ENCODE measurements around the gene PSD2.
A peak's percentile ranks its signal among the peaks of the same experiment; 100 is the strongest.

PSD2 gene

DNA sequence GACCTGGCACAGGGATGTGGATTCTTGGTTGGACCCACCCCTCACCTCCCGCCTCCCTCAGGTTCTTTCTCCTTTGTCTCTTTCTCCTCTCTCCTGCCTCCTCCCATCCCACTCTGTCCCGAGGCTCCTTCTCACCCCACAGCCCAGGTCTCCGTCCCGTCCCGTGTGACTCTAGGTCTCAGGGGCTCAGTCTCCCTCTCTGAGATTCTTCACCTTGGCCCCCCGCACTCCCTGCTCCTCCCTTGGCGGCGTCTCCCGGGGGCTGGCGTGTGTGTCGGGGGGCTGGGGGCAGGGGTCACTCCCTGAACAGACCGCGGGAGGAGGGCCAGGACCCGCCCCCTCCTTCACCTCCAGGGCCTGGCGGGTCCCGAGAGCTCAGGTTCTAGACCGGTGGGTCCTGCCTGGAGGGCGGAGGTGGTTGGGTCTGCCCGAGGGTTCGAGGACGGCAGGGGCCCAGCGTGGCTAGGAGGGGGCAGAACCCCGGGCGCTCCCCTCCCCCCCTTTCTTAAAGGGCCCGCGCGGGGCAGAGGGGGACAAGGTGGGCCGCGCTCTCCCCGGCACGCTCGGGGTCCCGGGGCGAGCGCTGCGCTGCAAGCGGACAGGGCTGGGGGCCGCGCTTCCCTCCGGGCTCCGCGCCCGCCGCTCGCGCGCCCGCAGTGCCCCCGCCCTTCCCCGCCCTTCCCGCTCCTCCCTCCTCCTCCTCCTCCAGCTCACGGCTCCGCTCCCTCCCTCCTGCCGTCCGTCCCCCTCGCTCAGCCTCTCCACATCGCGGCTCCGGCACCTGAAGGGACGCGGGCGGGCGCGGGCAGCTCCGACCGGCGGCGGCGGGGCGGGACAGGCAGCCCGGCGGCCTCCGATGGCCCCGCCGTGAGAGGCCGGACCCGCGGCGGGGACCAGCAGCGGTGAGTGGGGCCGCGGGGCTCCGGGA lies at the start of gene PSD2:
Gene PSD2 (plus strand): TSS at position 735 of the 928 bp plus-strand sequence. CDS start 13,633 bp downstream, outside the sequence.
- no peak for DNase-seq

DNA sequence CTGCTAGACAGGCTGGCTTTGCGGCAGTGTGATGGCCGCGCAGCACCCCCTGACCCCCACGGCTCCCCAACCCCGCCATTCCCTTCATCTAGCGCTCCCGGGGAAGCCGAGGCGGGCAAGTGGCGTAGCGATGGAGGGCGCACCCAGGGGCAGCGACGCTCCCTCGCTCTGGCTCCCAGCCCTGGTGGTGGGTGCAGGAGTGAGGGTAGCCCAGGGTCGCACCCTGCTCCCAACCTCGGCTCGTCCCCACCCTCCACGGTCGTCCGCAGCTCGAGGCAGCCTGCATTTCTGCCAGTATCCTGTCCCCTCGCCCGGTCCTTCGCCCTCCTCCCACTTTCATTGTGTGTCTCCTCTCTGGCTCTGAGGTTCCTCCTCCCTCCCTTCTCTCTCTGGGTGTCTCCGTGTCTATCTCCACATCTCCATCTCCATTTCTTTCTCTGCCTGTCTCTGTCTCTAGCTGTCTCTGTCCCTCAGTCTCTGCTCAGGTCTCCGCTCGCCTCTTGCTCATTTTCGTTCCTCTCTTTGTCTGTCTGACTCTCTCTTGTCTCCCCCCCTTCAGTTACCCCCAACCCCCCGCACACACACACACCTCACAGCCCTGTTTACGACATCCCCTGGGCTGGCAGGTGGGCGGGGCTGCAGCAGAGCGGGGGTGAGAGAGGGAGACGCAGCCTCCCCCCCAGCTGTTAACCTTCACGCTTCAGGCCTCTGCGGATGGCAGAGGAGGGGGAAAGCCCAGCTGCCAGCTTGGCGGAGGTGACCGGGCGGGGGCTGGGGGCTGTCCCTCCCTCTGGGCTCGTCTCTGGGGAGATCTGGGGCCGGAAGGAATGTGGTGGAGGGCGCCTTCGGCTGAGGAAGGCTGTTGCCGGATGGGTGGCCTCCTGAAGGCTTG lies 48.7 kb upstream of the PSD2 start:
- DNase-seq: peak; percentile 94

DNA sequence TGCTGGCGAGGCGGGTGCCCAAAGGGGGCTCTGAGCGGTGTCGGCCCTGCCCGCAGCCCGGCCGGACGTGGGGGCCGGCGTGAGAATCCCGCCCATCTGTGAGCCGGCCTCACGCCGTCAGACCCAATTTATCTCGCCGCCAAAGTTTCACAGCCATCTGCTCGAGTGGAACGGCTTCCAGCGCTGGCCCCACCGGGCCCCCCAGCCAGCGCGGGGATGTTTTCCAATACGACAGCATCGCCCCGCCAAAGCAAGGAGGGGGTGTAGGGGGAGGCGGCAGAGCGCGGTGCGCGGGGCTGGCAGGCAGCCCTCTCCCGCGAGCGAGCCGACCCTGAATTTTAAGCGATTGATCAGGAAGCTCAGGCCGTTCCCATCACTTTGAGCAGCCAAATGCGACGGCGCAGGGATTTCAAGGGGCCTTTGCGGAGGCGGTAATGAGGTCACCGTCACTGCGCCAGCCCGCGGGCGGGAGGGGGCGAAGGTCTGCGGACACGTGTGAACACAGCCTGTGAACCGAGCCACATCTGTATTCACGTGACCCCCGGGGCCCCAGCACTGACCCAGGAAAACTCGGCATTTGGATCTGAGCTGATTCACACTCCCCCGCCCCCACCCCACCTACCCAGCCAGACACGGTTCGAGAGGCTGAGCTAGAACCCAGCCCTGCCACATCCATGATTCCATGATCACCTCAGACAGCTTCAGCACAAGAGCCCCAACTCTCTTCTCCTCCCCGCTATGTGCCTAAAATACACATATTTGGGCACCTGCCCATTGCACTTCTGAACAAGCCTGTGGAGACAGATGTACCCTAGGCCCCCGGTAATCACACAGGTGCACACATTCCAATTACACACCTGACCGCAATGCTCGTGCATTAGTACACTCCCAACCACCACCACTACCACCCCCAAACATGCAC lies 47.8 kb upstream of the PSD2 start:
- peak; percentile 69 for DNase-seq

DNA sequence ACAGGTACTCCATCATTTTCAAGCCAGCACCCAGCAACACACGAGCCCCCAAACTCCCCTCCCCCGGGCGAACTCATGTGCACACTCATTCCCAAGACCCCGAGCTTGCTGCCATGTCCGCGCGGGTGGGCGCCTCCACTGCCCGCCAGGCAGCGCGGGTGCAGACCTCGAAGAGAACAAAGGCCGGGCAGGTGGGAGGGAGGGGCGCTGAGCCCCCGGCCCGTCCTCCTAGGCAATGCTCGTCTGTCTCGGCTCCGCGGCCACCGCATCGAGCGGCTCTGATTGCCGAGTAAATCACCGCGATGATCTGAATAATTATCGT lies 47.1 kb upstream of the PSD2 start:
- DNase-seq: no peak

DNA sequence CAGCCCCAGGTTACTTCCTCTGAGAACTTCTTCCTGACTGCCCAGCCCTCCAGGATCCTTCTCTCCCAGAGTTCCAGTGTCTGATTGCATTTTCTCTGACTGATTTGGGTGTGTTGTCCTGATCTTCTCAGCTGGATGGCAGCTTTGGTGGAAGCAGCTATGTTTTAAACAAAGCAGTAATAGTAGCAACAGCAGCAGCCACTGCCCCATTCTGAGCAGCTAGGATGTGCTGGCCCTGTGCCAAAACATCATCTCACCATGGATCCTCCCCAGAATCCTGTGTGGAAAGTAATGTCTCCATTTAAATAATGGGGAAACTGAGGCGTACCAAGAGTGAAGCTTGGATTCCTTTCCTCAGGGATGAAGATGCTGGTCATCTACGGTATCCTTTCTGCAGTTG lies 46.4 kb upstream of the PSD2 start:
- DNase-seq: peak; percentile 19

DNA sequence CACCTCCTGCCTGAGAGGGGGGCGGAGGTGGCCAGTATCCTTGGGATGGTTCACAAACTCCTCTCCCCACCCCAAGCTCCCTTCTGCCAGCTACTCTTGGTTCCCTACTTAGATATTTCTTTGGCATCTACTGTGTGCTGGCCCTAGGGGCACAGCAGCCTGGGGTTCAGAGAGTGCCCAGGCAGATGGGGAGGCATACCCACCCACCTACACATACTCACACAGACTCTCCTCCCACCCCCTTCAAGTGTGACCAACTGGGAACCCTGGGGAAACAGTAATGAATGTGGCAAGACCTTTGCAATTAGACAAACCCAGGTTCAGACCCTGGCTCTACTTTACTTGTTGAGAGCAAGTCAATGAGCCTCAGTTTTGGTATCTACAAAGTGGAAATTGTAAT lies 44.4 kb upstream of the PSD2 start:
- no peak for DNase-seq

DNA sequence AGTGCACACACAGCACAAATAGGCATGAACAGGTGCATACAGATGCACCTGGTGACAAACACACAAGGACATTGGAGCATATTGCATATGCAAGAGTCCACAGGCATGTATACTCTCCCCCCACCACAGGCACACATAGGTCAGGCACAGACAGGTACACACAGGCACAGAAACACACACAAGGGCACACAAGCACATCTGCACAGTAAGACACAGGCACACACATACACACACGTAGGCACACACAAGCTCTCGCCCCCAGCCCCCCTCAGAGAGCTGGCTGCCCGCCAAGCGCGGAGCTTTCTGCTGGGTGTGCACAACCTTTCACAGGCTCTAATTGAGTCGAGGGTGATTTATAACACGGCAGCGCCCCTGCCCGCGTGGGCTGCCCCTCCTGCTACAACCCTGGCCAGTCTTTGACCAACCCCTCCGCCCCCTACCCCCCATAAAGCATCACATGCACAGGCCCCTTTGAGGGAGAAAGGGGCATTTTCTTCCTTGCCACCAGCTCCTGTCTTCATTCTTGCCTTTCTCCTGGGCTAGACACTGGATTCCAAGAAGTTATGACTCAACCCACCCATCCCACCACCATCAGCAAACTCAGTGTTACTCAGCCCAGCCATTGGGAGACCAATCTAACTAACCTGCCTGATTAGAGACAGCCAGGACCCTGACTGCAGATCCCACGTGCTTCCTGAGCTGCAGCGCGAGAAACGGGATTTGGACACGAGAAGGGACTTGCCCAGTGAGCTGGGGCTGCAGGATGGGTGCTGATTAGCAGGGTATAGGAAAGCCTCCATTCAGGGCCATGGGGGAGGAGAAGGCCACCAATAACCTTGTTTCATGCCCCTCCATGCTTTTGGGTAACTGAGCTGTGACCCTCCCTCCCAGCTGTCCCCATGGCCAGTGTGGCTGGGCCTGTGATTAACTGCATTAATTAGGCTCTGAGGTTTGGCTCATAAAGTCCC lies 42.8 kb upstream of the PSD2 start:
- peak; percentile 21 for DNase-seq

DNA sequence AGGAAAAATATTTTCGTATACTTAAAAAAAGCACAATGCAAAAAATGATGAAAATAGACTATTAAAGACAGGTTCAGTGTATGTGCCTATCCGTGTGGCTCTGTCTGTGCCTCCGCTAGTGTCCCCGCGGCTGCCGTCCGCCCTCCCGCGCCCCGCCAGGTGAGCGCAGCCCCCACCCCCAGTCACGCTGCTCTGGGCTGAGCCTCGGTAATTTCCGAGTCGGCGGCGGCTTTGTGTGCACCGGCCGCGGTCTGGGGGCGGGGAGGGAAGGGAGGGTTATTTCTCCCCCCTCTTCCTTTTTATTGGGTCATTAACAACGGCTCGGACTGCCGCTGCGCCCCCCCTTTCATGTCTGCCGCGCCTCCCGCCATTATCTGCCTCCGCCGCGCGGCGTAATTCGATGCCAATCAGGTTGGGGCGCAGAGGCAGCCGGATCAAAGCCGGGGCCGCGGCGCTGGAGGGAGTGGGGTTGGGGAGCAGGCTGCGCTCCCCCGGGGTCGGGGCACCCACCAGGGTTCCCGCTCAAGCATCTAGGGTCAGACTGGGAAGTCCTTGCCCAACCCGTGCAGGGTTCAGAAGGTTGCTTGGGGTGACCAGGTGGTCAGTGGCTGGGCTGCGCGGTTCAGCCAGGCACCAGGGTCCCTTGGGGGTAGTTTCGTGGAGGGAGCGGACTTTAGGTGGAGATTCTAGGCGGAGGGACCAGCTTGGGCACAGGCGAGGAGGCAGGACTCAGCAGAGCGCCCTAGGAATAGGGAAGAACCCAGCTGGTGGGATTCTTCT lies 39.5 kb upstream of the PSD2 start:
- DNase-seq: no peak

DNA sequence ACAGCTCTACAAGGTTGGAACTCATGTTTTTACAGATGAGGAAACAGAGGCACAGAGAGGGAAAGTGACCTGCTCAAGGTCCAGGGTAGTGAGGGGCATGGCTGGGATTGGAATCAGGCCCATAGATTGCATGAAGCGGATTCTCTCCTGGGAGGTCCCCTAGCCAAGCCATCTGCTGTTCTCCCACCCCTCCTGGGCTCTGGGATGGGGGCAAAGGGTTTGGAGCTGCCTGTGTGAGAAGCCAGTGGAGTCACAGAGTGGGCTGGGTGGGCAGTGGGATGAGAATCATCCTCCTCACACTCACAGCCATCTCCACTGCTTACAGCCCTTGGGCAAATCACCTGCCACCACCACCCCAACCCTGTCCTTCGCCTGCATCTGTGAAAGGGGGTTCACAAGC lies 38.6 kb upstream of the PSD2 start:
- no peak for DNase-seq

DNA sequence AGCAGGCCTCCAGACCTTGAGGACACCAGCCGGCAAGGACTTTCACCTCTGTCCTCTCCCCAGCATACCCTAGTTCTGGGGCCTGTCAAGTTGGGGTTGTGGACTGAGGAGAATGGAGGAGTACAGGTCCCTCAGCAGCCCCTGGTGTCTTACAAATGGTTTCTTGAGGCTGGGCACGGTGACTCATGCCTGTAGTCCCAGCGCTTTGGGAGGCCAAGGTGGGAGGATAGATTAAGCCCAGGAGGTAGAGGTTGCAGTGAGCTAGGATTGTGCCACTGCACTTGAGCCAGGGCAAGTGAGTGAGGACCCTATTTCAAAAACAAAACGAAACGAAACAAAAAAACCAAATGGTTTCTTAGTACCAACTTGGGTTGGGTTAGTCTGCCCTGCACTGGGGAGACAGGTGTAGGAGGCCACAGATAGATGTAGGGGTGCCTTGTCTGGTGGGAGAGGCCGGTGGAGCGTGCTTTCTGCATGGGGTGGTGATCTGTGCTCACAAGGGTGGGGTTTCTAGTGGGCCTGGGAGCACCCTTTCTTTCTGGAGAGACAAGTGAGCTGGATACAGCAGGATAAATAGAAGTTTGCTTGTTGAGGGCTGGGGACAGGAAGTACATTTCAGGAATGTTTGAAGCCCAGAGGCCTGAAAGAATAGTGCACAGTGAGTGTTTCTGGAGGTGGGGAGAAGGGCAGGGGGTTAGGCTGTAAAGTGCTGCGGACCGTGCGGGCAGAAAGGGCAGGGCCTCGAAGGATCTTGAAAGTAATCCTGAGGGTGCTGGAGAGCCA lies 37.7 kb upstream of the PSD2 start:
- no peak for DNase-seq

DNA sequence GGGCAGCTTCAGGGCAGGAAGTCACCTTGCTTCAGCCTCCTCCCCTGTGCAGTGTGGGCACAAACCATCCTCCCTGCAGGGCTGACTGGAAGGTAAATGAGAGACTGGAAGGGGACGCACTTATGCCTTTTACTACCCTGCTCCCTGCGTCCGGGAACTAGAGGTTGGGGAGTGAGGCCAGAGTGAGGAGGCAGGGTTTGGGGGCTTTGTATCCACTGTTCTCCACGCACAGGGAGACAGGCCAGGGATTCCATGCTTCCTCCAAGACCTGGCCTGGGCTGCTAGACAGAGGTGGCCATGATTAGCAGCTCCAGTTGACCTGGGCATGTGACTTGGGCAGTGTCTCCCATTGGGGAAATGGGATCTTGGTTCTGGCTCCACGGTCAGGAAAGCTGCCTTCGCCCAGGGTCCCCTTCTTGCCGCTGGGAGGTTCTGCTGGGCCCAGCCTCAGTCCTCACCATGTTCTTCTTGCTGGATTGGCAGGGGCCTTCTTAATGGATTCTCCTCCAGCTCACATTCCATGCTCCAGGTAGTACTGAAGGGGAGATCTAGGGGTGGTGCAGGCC lies 37.0 kb upstream of the PSD2 start:
- no peak for DNase-seq

DNA sequence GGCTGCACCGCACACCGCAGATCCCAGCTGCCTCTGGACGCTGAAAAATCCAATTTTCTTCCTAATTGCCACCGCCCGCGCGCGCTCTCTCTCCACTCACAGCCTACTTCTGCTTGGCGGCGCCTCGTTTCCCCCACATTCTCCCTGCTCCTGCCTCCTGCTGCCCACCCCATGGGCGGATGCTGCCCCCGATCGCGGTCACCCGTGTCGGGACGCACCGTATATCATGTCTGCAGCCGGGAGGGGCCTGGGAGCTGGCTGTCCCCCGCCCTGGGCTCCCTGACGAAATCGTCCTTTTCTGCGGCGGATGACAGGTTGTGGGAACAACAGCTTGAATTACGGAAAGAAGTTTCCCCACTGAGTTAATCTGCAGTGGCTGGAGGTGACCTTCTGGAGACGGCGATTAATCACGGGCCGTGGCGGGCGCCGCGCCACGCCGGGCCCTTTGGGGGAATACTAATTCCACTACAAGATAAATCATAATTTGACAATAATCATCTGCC lies 36.3 kb upstream of the PSD2 start:
- DNase-seq: no peak

DNA sequence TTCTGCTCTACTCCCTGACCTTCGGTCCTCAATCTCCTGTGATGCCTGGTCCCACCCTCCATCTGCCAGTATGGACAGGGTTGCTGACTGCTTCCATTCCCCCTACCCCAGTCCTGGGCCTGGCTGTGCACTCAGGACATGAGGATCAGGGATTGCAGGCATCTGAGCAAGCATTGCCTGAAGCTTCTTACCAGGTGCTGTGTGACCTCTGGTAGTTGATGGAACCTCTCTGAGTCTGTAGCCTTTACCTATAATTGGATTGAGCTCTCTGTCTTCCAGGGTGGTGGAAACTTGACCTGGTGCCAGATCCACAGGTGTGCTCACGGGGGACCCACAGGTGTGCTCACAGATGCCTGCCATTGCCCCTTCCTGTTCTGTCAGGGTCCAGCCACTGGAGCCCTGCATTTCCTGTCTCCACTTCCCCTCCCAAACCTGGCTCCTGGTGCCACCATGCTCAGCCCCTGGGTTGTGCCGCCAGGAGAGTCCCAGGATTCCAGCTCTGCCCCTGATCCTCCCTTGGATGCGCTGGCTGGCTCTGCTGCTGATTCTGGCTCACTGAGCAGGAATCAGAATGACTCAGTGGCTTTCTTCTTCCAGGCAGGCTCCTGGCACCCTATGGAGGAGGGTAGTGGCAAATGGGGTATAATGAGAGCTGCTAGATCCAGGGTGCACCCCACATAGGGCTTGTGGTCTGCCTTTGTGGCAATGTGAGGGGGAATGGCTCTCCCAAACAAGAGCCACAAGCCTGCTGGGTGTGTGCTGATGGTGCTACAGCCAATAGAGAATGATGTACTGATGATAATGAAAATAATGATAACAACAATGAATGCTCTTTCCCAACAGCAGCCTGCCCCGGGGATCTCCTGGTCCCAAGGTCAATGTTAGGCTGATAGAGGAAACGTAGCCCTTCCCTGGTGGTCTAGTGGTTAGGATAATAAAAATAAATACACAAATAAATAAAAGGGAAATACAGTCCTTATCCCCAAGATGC lies 35.2 kb upstream of the PSD2 start:
- no peak for DNase-seq

DNA sequence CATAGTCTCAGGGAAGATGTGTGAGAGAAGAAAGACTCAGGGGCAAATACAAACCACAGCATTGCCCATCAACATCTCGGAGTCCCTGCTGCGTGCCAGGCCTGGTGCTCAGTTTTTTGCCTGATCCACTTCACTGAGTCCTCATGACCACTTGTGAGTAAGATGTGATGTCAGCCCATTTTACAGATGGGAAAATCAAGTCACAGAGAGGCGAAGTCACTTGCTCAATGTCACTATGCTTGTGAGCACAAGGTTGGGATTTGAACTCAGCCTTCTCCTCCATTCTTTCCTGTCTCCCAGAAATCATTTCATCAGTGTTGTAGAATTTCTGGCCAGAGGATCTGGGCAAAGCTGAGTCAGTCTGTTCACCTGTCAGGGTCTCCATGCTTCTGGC lies 34.6 kb upstream of the PSD2 start:
- no peak for DNase-seq

DNA sequence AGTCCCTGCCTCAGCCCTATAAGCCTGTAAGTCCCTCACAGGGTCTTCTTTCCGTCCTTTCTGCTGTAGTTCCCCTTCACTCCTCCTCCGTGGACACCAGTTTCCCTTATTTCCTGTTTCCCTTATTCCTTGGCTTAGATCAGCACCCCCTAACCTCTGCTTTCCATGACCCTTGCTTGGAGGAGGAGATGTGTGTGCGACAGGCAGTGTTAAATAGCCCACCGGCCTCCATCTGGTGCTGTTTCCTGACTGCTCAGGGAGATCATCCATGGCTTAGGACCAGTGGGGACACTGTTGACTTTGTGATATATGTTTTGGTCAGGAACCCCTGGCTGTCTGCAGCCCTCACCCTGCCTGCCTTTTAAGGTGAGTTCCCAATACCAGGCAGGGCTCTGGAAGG lies 34.1 kb upstream of the PSD2 start:
- DNase-seq: no peak

DNA sequence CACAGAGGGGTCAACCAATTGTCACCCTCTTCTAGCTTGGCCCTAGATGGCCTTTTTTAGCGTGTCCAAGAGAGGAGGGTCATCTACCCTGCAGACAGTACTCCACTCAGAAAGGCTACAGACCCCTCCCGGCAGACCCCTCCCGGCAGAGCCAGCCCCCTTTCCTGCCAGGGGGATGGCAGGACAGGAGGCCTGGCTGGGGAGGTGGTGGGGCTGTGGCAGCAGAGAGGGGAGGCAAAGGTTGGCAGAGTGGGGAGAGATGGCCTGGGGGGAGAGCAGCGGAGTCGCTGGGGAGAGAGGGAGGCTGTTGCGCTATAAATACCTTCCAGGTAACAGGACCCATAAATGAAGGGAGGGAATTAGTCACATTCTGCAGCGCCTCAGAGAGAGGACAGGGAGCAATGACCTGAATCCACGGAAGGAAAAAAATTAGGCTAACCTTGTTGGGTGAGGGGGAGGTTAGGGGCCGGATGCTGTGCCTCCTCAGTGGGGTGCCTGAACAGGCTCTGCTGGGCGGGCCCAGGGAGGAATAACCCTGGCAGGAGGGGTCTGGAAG lies 32.9 kb upstream of the PSD2 start:
- DNase-seq: no peak

DNA sequence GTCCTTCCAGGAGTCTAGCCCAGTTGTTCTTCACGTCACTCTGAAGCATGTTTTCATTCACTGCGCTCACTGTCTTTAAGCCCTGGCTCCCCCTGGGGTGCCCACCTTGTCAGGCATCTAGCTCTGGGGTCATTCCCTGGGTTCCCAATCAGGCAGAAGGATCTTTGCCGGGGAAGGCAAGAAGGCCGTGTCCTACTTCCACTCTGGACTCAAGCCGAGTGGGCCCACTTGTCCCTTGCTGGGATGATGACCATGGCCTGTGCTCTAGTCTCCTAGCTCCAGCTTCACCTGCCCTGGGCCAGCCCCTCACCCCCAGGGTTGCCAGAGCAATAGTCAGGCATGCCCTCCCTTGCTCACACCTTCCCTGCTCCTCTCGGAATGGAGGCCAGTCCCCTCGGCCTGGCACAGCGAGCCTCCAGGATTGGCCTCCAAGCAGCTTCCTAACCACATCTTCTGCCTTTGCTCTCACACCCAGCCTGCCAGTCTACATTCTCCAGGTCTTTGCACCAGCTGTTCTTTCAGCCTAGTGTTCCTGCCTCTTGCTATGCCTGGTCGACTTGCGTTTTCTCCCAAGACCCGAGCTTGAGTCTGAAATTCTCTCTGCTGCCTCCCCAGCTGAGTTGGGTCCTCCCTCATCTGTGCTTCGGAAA lies 32.2 kb upstream of the PSD2 start:
- no peak for DNase-seq
